Subcutaneous preadipocyte (primary cell): ENCODE data around the gene B4GALNT1. TPM values are rescaled to one million over a fixed set of nuclear protein-coding genes. Genes with fewer than 3 reads are reported as not detected.

Experiments
- total RNA-seq: library from RNA; depleted of rRNA; stranded (reverse); fragments of >200 nt; gene quantifications from 2 replicates; pipeline ENCODE4 v1.2.3, GENCODE V29; 2012

Gene B4GALNT1
- under 0.01 and 0.20 TPM in 2 replicates for total RNA-seq

GRCh38 chr12:57632958-57633840, at the start of gene B4GALNT1:
B4GALNT1 (minus strand) TSS chr12:57633201; CDS start chr12:57632132, 1,069 bp downstream.

GRCh38 chr12:57611108-57611826, 21.7 kb downstream of the B4GALNT1 start, which contains the start of gene ARHGEF25:
ARHGEF25 (plus strand) TSS chr12:57611435; CDS start chr12:57611895, 460 bp downstream.

GRCh38 chr12:57604454-57604991, 28.5 kb downstream of the B4GALNT1 start, which contains the start of gene DTX3:
DTX3 (plus strand) TSS chr12:57604824; CDS start chr12:57606518, 1,694 bp downstream.

GRCh38 chr12:57590864-57591781, 41.9 kb downstream of the B4GALNT1 start, which contains the start of gene PIP4K2C:
PIP4K2C (plus strand) TSS chr12:57591192; CDS start chr12:57591290, 98 bp downstream.

Other genes starting within 250 kb of the B4GALNT1 start
- 14.7 and 26.4 TPM in 2 replicates for gene R3HDM2, start 202.2 kb downstream of the B4GALNT1 start, total RNA-seq
- gene INHBC, start 198.4 kb downstream of the B4GALNT1 start, total RNA-seq, result under 0.01 TPM in 1 of 2 replicates, not detected in the other
- not detected in 2 replicates for gene INHBE, start 177.9 kb downstream of the B4GALNT1 start, total RNA-seq
- under 0.01 and 0.78 TPM in 2 replicates for gene GLI1, start 173.4 kb downstream of the B4GALNT1 start, total RNA-seq
- under 0.01 TPM in 1 of 2 replicates, not detected in the other for gene ARHGAP9, start 153.3 kb downstream of the B4GALNT1 start, total RNA-seq
- gene MARS1, start 145.1 kb downstream of the B4GALNT1 start, total RNA-seq, result 81.9 and 126 TPM in 2 replicates
- gene DDIT3, start 112.7 kb downstream of the B4GALNT1 start, total RNA-seq, result 16.6 and 19.1 TPM in 2 replicates
- 2.9 and 5.7 TPM in 2 replicates for gene MBD6, start 110.4 kb downstream of the B4GALNT1 start, total RNA-seq
- 89.3 and 95.6 TPM in 2 replicates for gene DCTN2, start 86.0 kb downstream of the B4GALNT1 start, total RNA-seq
- under 0.01 and 0.20 TPM in 2 replicates for gene KIF5A, start 83.2 kb downstream of the B4GALNT1 start, total RNA-seq
- gene PIP4K2C, start 42.0 kb downstream of the B4GALNT1 start, total RNA-seq, result 1.8 and 2.6 TPM in 2 replicates
- 0.78 and 3.7 TPM in 2 replicates for gene DTX3, start 28.4 kb downstream of the B4GALNT1 start, total RNA-seq
- 0.98 and 4.0 TPM in 2 replicates for gene ARHGEF25, start 21.8 kb downstream of the B4GALNT1 start, total RNA-seq
- 80.9 and 99.9 TPM in 2 replicates for gene OS9, start 60.9 kb upstream of the B4GALNT1 start, total RNA-seq
- gene AGAP2, start 105.5 kb upstream of the B4GALNT1 start, total RNA-seq, result under 0.01 and 0.39 TPM in 2 replicates
- 23.3 and 28.3 TPM in 2 replicates for gene TSPAN31, start 111.8 kb upstream of the B4GALNT1 start, total RNA-seq
- 238 and 247 TPM in 2 replicates for gene CDK4, start 119.1 kb upstream of the B4GALNT1 start, total RNA-seq
- 1.2 and 1.8 TPM in 2 replicates for gene MARCHF9, start 121.9 kb upstream of the B4GALNT1 start, total RNA-seq
- gene CYP27B1, start 133.9 kb upstream of the B4GALNT1 start, total RNA-seq, result 0.39 and 1.1 TPM in 2 replicates
- gene METTL1, start 138.9 kb upstream of the B4GALNT1 start, total RNA-seq, result 8.1 and 8.2 TPM in 2 replicates
- gene EEF1AKMT3, start 139.4 kb upstream of the B4GALNT1 start, total RNA-seq, result 6.6 and 9.4 TPM in 2 replicates
- gene TSFM, start 149.6 kb upstream of the B4GALNT1 start, total RNA-seq, result 16.6 and 27.2 TPM in 2 replicates
- gene AVIL, start 185.5 kb upstream of the B4GALNT1 start, total RNA-seq, result 1.8 and 3.7 TPM in 2 replicates
- 62.6 and 79.7 TPM in 2 replicates for gene CTDSP2, start 213.5 kb upstream of the B4GALNT1 start, total RNA-seq